ENCODE data around the gene AJM1.
"Not testable (repeated sequence)": the region's sequence is repeated elsewhere in the genome, so short reads cannot be mapped to it uniquely, and the experiment has no call there.

Gene AJM1

DNA sequence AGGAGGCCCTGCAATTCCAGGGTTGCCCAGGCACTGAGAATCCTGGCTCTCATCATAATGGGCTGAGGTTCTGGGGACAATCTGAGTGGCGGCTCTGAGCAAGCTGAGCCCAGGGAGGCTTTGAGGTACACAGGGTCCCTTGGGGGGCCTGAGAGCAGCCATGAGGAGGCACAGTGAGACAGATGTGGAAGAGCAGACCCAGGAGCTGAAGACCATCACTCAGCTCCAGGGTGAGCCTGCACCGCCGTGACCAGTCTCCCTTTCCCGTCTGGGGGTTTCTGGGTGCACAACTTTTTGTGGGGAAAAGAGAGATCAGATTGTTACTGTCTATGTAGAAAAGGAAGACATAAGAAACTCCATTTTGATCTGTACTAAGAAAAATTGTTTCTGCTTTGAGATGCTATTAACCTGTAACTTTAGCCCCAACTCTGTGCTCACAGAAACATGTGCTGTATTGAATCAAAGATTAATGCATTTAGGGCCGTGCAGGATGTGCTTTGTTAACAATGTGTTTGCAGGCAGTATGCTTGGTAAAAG, 46.0 kb upstream of the AJM1 start, which contains the start of gene CCDC183:
Gene CCDC183, plus strand, starts transcription at position 101 of the 537 bp plus-strand sequence. Its CDS starts 60 bp downstream, at position 161.
- Histone ChIP-seq H3K36me3 (replicated peaks; ENCODE audit: low read depth, low read length) (peaks cover 6% of the 10 kb centered on the region), H3K27ac (ENCODE audit: low read length) (no peak within 1 kb of the TSS), H3K9ac (ENCODE audit: low read length) (no peak within 1 kb of the TSS), H3K9me3 (ENCODE audit: insufficient read depth, low read length) (no peaks in the 10 kb centered on the region), H3K4me3 (ENCODE audit: low read length) (no peak within 1 kb of the TSS), H3K4me2 (ENCODE audit: low read length) (no peak within 1 kb of the TSS), H3K79me2 (ENCODE audit: low read length) (no peaks in the 10 kb centered on the region), H3K4me1 (ENCODE audit: low read length) (peaks cover 28% of the 10 kb centered on the region), H4K20me1 (ENCODE audit: insufficient read depth, low read length) (peaks cover 7% of the 10 kb centered on the region; the same call in 1 of the 2 replicates), H2AFZ (ENCODE audit: low read depth, low read length) (no peak within 1 kb of the TSS), H3K27me3 (ENCODE audit: low read depth, low read length) (peaks cover 34% of the 10 kb centered on the region)
- TF ChIP-seq, protein P1, sequence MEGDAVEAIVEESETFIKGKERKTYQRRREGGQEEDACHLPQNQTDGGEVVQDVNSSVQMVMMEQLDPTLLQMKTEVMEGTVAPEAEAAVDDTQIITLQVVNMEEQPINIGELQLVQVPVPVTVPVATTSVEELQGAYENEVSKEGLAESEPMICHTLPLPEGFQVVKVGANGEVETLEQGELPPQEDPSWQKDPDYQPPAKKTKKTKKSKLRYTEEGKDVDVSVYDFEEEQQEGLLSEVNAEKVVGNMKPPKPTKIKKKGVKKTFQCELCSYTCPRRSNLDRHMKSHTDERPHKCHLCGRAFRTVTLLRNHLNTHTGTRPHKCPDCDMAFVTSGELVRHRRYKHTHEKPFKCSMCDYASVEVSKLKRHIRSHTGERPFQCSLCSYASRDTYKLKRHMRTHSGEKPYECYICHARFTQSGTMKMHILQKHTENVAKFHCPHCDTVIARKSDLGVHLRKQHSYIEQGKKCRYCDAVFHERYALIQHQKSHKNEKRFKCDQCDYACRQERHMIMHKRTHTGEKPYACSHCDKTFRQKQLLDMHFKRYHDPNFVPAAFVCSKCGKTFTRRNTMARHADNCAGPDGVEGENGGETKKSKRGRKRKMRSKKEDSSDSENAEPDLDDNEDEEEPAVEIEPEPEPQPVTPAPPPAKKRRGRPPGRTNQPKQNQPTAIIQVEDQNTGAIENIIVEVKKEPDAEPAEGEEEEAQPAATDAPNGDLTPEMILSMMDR (IDR thresholded peaks at IDR 0.05; ENCODE audit: low read depth, low read length) = no peak
- TF ChIP-seq EZH2phosphoT487 (IDR thresholded peaks at IDR 0.05; ENCODE audit: low read depth) = no peak

- not testable (repeated sequence) for H4K20me1 ChIP-seq (ENCODE audit: insufficient read depth, low read length); H2AFZ ChIP-seq (ENCODE audit: low read depth, low read length); H3K9ac ChIP-seq (ENCODE audit: low read length); H3K4me3 ChIP-seq (ENCODE audit: low read length); H3K79me2 ChIP-seq (ENCODE audit: low read length); H3K9me3 ChIP-seq (ENCODE audit: insufficient read depth, low read length); H3K36me3 ChIP-seq (replicated peaks; ENCODE audit: low read depth, low read length); H3K27ac ChIP-seq (ENCODE audit: low read length); H3K4me2 ChIP-seq (ENCODE audit: low read length)
- H3K4me1 ChIP-seq (ENCODE audit: low read length) = peaks cover 30% of the 10 kb centered on the region
- H3K27me3 ChIP-seq (ENCODE audit: low read depth, low read length) = peaks cover 35% of the 10 kb centered on the region
These were observed 45.4 kb upstream of the AJM1 start for GRCh38 chr9:136796775-136797347.

- H3K27ac ChIP-seq (ENCODE audit: low read length) = no peak overlapping the region
- no peaks in the 10 kb centered on the region for H3K79me2 ChIP-seq (ENCODE audit: low read length)
- peaks cover 26% of the 10 kb centered on the region for H3K4me1 ChIP-seq (ENCODE audit: low read length)
- no peak overlapping the region for H3K4me2 ChIP-seq (ENCODE audit: low read length)
- H3K36me3 ChIP-seq (replicated peaks; ENCODE audit: low read depth, low read length) = no peaks in the 10 kb centered on the region
- peaks cover 7% of the 10 kb centered on the region; the same call in 1 of the 2 replicates for H4K20me1 ChIP-seq (ENCODE audit: insufficient read depth, low read length)
- H3K9me3 ChIP-seq (ENCODE audit: insufficient read depth, low read length) = no peaks in the 10 kb centered on the region
- H3K9ac ChIP-seq (ENCODE audit: low read length) = no peak overlapping the region
- TF ChIP-seq, protein P1 (IDR thresholded peaks at IDR 0.05; ENCODE audit: low read depth, low read length) = no peak
- TF ChIP-seq EZH2phosphoT487 (IDR thresholded peaks at IDR 0.05; ENCODE audit: low read depth) = no peak
- H2AFZ ChIP-seq (ENCODE audit: low read depth, low read length) = no peak overlapping the region
- peaks cover 41% of the 10 kb centered on the region for H3K27me3 ChIP-seq (ENCODE audit: low read depth, low read length)
- no peak overlapping the region for H3K4me3 ChIP-seq (ENCODE audit: low read length)
These were observed 43.6 kb upstream of the AJM1 start for GRCh38 chr9:136798708-136799078.

DNA sequence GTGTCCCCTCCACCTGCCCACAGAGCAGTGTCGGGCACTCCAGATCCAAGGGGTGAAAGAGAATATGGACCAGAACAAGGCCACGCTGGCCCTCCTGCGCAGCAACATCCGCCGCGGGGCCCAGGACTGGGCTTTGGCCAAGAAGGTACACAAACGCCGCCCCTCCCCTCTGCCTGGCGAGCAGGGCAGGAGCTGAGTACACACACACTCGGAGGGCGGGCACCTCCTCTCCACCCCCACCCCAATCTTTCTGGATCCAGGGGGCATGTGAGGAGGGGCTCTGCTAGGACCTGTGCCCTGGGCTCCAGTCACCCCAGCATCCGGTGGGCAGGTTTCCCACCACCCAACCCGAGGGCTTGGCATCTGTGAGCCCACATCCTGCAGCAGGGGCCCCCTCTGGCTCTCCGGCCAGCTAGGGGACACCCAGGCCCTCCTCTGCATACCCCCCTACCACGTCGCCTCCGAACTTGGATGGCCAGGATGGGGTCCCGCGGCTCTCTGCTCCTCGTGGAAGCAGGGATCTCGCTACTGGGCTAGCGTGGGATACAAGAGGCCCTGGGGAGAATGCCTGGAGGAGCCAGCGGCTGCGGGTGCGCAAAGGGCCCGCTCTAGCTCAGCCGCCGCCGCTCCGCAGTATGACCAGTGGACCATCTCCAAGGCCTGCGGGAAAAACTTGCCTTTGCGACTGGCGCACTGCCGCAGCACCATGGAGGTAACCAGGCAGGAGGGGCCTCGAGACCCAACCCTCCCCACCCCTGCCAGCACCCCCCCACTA, 43.0 kb upstream of the AJM1 start:
- H4K20me1 ChIP-seq (ENCODE audit: insufficient read depth, low read length) = peaks cover 7% of the 10 kb centered on the region; the same call in 1 of the 2 replicates
- no peak for TF ChIP-seq EZH2phosphoT487 (IDR thresholded peaks at IDR 0.05; ENCODE audit: low read depth)
- TF ChIP-seq, protein P1 (IDR thresholded peaks at IDR 0.05; ENCODE audit: low read depth, low read length) = no peak
- no peaks in the 10 kb centered on the region for H3K9me3 ChIP-seq (ENCODE audit: insufficient read depth, low read length)
- H3K79me2 ChIP-seq (ENCODE audit: low read length) = no peaks in the 10 kb centered on the region
- H3K4me1 ChIP-seq (ENCODE audit: low read length) = peaks cover 26% of the 10 kb centered on the region
- no peak overlapping the region for H2AFZ ChIP-seq (ENCODE audit: low read depth, low read length)
- H3K36me3 ChIP-seq (replicated peaks; ENCODE audit: low read depth, low read length) = no peaks in the 10 kb centered on the region
- peak overlapping the region; percentile 74 for H3K4me3 ChIP-seq (ENCODE audit: low read length)
- no peak overlapping the region for H3K27ac ChIP-seq (ENCODE audit: low read length)
- peaks cover 41% of the 10 kb centered on the region for H3K27me3 ChIP-seq (ENCODE audit: low read depth, low read length)
- H3K9ac ChIP-seq (ENCODE audit: low read length) = no peak overlapping the region
- H3K4me2 ChIP-seq (ENCODE audit: low read length) = peak overlapping the region; percentile 94

Measured in OCI-LY3 (cell line).